Ascending aorta (tissue), 2 donors: ENCODE results near the gene ZMYND8. TPM values are rescaled to one million over a fixed set of nuclear protein-coding genes. Genes with fewer than 3 reads are reported as not detected.
"Not testable (repeated sequence)": the region's sequence is repeated elsewhere in the genome, so short reads cannot be mapped to it uniquely, and the experiment has no call there.

ENCODE experiments used
- DNase-seq, 2 donors: peaks; one replicate each; pipeline ENCODE4 v3.0.0-alpha.2; 2019; ENCODE audit warnings: low spot score in 2 of 2
- H3K27ac ChIP-seq, 2 donors: fragments of 200-600 bp; sonication (generic); one replicate each; pipeline ENCODE4 v1.5.1; 2016 to 2017; ENCODE audit warnings: mild to moderate bottlenecking in 1 of 2
- H3K27me3 ChIP-seq: fragments of 200-600 bp; sonication (generic); one replicate; pipeline ENCODE4 v1.5.1; 2017
- H3K36me3 ChIP-seq, 2 donors: fragments of 200-600 bp; sonication (generic); one replicate each; pipeline ENCODE4 v1.5.1; 2016
- H3K4me1 ChIP-seq, 2 donors: fragments of 200-600 bp; sonication (generic); one replicate each; pipeline ENCODE4 v1.5.1; 2016 to 2017; ENCODE audit warnings: mild to moderate bottlenecking in 1 of 2
- H3K4me3 ChIP-seq, 2 donors: fragments of 200-600 bp; sonication (generic); one replicate each; pipeline ENCODE4 v1.5.1; 2016 to 2017; ENCODE audit warnings: mild to moderate bottlenecking in 1 of 2
- H3K9me3 ChIP-seq, 2 donors: fragments of 200-600 bp; sonication (generic); one replicate each; pipeline ENCODE4 v1.5.1; 2016
- CTCF ChIP-seq, 3 experiments: fragments of 200-600 bp in 2 of 3; fragments of 450-650 bp in 1 of 3; sonication (generic) in 2 of 3; IDR thresholded peaks; one replicate each; pipeline ENCODE4 v1.5.1; 2016 to 2019; ENCODE audit warnings: antibody characterized with exemption in 3 of 3, mild to moderate bottlenecking in 1 of 3, moderate library complexity in 1 of 3
- intact Hi-C: fragments of 100-400 bp; cut with DNase I; formaldehyde crosslinking; loops from one replicate; pipeline ENCODE4 v1.15.1; 2023
- total RNA-seq: library from RNA; depleted of rRNA; stranded (reverse); fragments of >200 nt; gene quantifications from one replicate; pipeline ENCODE4 v1.1.0, GENCODE V29; 2016

ZMYND8 gene
- total RNA-seq, 1 donor from 2014 or later: 23.2 TPM

GRCh38 chr20:47382746-47383415 lies 26.4 kb upstream of the ZMYND8 start:
- no peak for DNase-seq
- H3K4me1 ChIP-seq: peaks cover 3 to 16% of the 10 kb centered on the region in 2 donors
- intact Hi-C loops: loop anchor here (10.0 kb wide), 1 partner anchor 628 kb away; no protein-coding TSS in a partner anchor
- no peaks in the 10 kb centered on the region for H3K9me3 ChIP-seq
- H3K4me3 ChIP-seq: no peak overlapping the region
- H3K36me3 ChIP-seq: no peaks in the 10 kb centered on the region
- H3K27ac ChIP-seq: no peak overlapping the region
- H3K27me3 ChIP-seq: no peaks in the 10 kb centered on the region
- TF ChIP-seq CTCF (IDR thresholded peaks at IDR 0.05): no peak

GRCh38 chr20:47380481-47380880 lies 24.0 kb upstream of the ZMYND8 start:
- TF ChIP-seq CTCF (IDR thresholded peaks at IDR 0.05): no peak
- intact Hi-C loops: loop anchor here (10.0 kb wide), 1 partner anchor 626 kb away; no protein-coding TSS in a partner anchor
- Histone ChIP-seq H3K4me3 (no peak overlapping the region), H3K4me1 (peaks cover 3 to 16% of the 10 kb centered on the region in 2 donors), H3K27me3 (no peaks in the 10 kb centered on the region), H3K36me3 (no peaks in the 10 kb centered on the region), H3K9me3 (no peaks in the 10 kb centered on the region), H3K27ac (no peak overlapping the region)
- no peak for DNase-seq

GRCh38 chr20:47379433-47380150 lies 23.1 kb upstream of the ZMYND8 start:
- Histone ChIP-seq H3K4me1 (peaks cover under 1 to 10% of the 10 kb centered on the region in 2 donors), H3K4me3 (no peak overlapping the region), H3K27me3 (no peaks in the 10 kb centered on the region), H3K27ac (no peak overlapping the region), H3K36me3 (no peaks in the 10 kb centered on the region), H3K9me3 (no peaks in the 10 kb centered on the region)
- DNase-seq: no peak
- intact Hi-C loops: loop anchor here (10.0 kb wide), 1 partner anchor 625 kb away; no protein-coding TSS in a partner anchor
- no peak for TF ChIP-seq CTCF (IDR thresholded peaks at IDR 0.05)

- peaks cover 0 to 3% of the 10 kb centered on the region in 2 donors for H3K4me1 ChIP-seq
- no peaks in the 10 kb centered on the region for H3K27me3 ChIP-seq
- no peak for TF ChIP-seq CTCF (IDR thresholded peaks at IDR 0.05)
- H3K27ac ChIP-seq: no peak overlapping the region
- DNase-seq: no peak
- H3K36me3 ChIP-seq: no peaks in the 10 kb centered on the region
- intact Hi-C loops: no loop called here
- H3K9me3 ChIP-seq: no peaks in the 10 kb centered on the region
- no peak overlapping the region for H3K4me3 ChIP-seq
Measured at GRCh38 chr20:47377122-47377722, 20.7 kb upstream of the ZMYND8 start.

GRCh38 chr20:47376096-47376643 lies 19.7 kb upstream of the ZMYND8 start:
- H3K9me3 ChIP-seq, H3K4me1 ChIP-seq, H3K27me3 ChIP-seq, intact Hi-C loops, H3K4me3 ChIP-seq, DNase-seq, H3K36me3 ChIP-seq, H3K27ac ChIP-seq: not testable (repeated sequence)

- H3K4me3 ChIP-seq, H3K27me3 ChIP-seq, H3K4me1 ChIP-seq, H3K27ac ChIP-seq, DNase-seq, H3K36me3 ChIP-seq, intact Hi-C loops, H3K9me3 ChIP-seq: not testable (repeated sequence)
Measured at GRCh38 chr20:47374121-47374520, 17.6 kb upstream of the ZMYND8 start.
